ENCODE data around the gene TOM1L2.

- TF ChIP-seq POLR2A (IDR thresholded peaks at IDR 0.05; ENCODE audit: low read depth, low read length) (no peak), TAF1 (IDR thresholded peaks at IDR 0.05; ENCODE audit: low read depth, low read length) (no peak), POLR2AphosphoS5 (IDR thresholded peaks at IDR 0.05; ENCODE audit: low read depth, low read length) (no peak), PAX5 (IDR thresholded peaks at IDR 0.05; ENCODE audit: insufficient read depth, low read length, severe bottlenecking) (no peak), POU2F2 (IDR thresholded peaks at IDR 0.05; ENCODE audit: low read depth, low read length) (no peak), SPI1 (IDR thresholded peaks at IDR 0.05; ENCODE audit: low read depth, low read length) (no peak)
These were observed 168.2 kb downstream of the TOM1L2 start for GRCh38 chr17:17804007-17804406.

All from GM12891 (cell line).